Coronary artery (tissue), 2 donors: ENCODE data around the gene RND1.

Experiments used
- DNase-seq: peaks from one replicate; pipeline ENCODE4 v3.0.0-alpha.2; 2017; ENCODE audit warnings: low spot score
- H3K27ac ChIP-seq, 2 donors: fragments of 200-600 bp; sonication (generic); one replicate each; pipeline ENCODE4 v1.5.1; 2016 to 2019
- H3K4me3 ChIP-seq: fragments of 200-600 bp; sonication (generic); 2 replicates; pipeline ENCODE4 v1.5.1; 2016; ENCODE audit warnings: mild to moderate bottlenecking, moderate library complexity
- CTCF ChIP-seq: fragments of 200-600 bp; sonication (generic); IDR thresholded peaks from one replicate; pipeline ENCODE4 v1.5.1; 2019; ENCODE audit warnings: antibody characterized with exemption

Gene RND1

GRCh38 chr12:48899651-48900050 is 34.0 kb upstream of the RND1 start:
- no peak overlapping the region for H3K27ac ChIP-seq
- H3K4me3 ChIP-seq, result no peak overlapping the region
- no peak for DNase-seq
- TF ChIP-seq CTCF, result no peak

- no peak for TF ChIP-seq CTCF
- no peak for DNase-seq
- Histone ChIP-seq H3K4me3 (no peak overlapping the region), H3K27ac (no peak overlapping the region)
Observed at GRCh38 chr12:48894271-48894670, 28.6 kb upstream of the RND1 start.

- H3K27ac ChIP-seq, result no peak overlapping the region
- peak; percentile 76 for DNase-seq
- TF ChIP-seq CTCF, result peak; percentile 90
- peak overlapping the region; percentile 53 for H3K4me3 ChIP-seq
Observed at GRCh38 chr12:48890657-48891418, 25.2 kb upstream of the RND1 start.

GRCh38 chr12:48889679-48890078 is 24.0 kb upstream of the RND1 start:
- Histone ChIP-seq H3K4me3 (no peak overlapping the region), H3K27ac (no peak overlapping the region)
- DNase-seq, result no peak
- TF ChIP-seq CTCF, result no peak

- Histone ChIP-seq H3K27ac (peak overlapping the region in 1 of 2 donors; percentile 29), H3K4me3 (no peak overlapping the region)
- DNase-seq, result no peak
- no peak for TF ChIP-seq CTCF
Observed at GRCh38 chr12:48883305-48884161, 17.9 kb upstream of the RND1 start.

GRCh38 chr12:48882972-48883304 is 17.3 kb upstream of the RND1 start:
- Histone ChIP-seq H3K27ac (peak overlapping the region in 1 of 2 donors; percentile 29), H3K4me3 (no peak overlapping the region)
- DNase-seq, result no peak

More at GRCh38 chr12:48882972-48883304, 17.3 kb upstream of the RND1 start:
- no peak for TF ChIP-seq CTCF
